ENCODE data around the gene MYO1A. TPM values are rescaled to one million over a fixed set of nuclear protein-coding genes. Genes with fewer than 3 reads are reported as not detected.

Gene MYO1A
- 0.64 TPM for total RNA-seq

GRCh38 chr12:57049890-57050289 lies at the start of gene MYO1A:
Gene MYO1A, minus strand, starts transcription at chr12:57050129. Its CDS starts 1,806 bp downstream, at chr12:57048323.

GRCh38 chr12:57088354-57089270 lies 38.7 kb upstream of the MYO1A start, which contains the start of gene NAB2:
Gene NAB2, plus strand, starts transcription at chr12:57089114. Its CDS starts 158 bp downstream, at chr12:57089272.

GRCh38 chr12:57078519-57079404 lies 28.8 kb upstream of the MYO1A start, which contains the start of gene NEMP1:
Gene NEMP1, minus strand, starts transcription at chr12:57078791. Its CDS starts 46 bp downstream, at chr12:57078745.

GRCh38 chr12:57016348-57016747 lies 33.6 kb downstream of the MYO1A start, which contains the start of gene TAC3:
Gene TAC3, minus strand, starts transcription at chr12:57016529. Its CDS starts 732 bp downstream, at chr12:57015797.

GRCh38 chr12:57005980-57006808 lies 43.7 kb downstream of the MYO1A start, which contains the start of gene ZBTB39:
Gene ZBTB39, minus strand, starts transcription at chr12:57006546. Its CDS starts 1,629 bp downstream, at chr12:57004917.

Other genes with a start within 250 kb of the MYO1A start
- gene SDR9C7, start 115.7 kb downstream of the MYO1A start, total RNA-seq = not detected
- 1.1 TPM for gene RDH16, start 92.5 kb downstream of the MYO1A start, total RNA-seq
- gene ZBTB39, start 43.6 kb downstream of the MYO1A start, total RNA-seq = 8.9 TPM
- gene TAC3, start 33.6 kb downstream of the MYO1A start, total RNA-seq = 1.6 TPM
- gene NEMP1, start 28.7 kb upstream of the MYO1A start, total RNA-seq = 11.7 TPM
- gene NAB2, start 39.0 kb upstream of the MYO1A start, total RNA-seq = 43.1 TPM
- 90.6 TPM for gene STAT6, start 61.2 kb upstream of the MYO1A start, total RNA-seq
- gene LRP1, start 78.4 kb upstream of the MYO1A start, total RNA-seq = 199 TPM
- gene LRP1-AS, start 97.5 kb upstream of the MYO1A start, total RNA-seq = not detected
- gene NXPH4, start 166.7 kb upstream of the MYO1A start, total RNA-seq = 8.5 TPM
- 77.4 TPM for gene SHMT2, start 179.6 kb upstream of the MYO1A start, total RNA-seq
- 83.0 TPM for gene STAC3, start 201.1 kb upstream of the MYO1A start, total RNA-seq